ENCODE data around the gene RBM19.

DNA sequence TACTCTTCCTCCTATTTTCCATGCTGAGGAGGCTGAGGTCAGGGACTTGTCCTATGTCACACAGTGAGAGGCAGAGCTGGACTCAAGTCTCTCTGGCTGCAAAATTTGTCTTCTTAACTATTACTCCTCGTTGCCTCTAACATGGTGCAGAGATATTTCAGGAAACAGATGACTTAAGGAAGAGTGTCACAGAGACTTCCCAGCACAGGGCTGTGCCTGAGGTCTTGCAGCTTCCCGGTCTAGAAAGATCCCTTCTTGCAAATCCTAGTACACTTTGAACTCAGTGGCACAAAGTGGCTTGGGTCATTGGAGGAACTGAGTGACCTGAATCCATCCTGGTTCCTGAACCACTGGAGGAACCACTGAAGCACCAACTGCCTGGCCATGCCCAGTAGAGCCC, 17.1 kb upstream of the RBM19 start:
- TF ChIP-seq CTCF (IDR thresholded peaks at IDR 0.05) (no peak), POLR2A (IDR thresholded peaks at IDR 0.05) (no peak), EP300 (IDR thresholded peaks at IDR 0.05) (no peak)
